ENCODE data around the gene PFKFB2. TPM values are rescaled to one million over a fixed set of nuclear protein-coding genes. Genes with fewer than 3 reads are reported as not detected.

Gene PFKFB2
- total and polyA plus RNA-seq, 2 of the 8 experiments (the other 6 are each of a cell fraction or from before 2014, with no cell fraction given): 6.7 to 19.1 TPM

- Histone ChIP-seq H2AK5ac (ENCODE audit: low read depth, low read length) (no peak overlapping the region), H3K4me2 (ENCODE audit: insufficient read depth in 1 of 2, low read depth in 2 of 2, low read length in 2 of 2) (no peak overlapping the region), H2AFZ (ENCODE audit: low read length) (no peak overlapping the region), H3K56ac (replicated peaks; ENCODE audit: insufficient read length, low read depth, low read length) (no peak overlapping the region), H2BK5ac (ENCODE audit: low read depth, low read length) (no peak overlapping the region), H3K27ac (ENCODE audit: low read depth, low read length) (no peak overlapping the region), H4K20me1 (replicated peaks in 1 of 2; ENCODE audit: control insufficient read depth in 1 of 2, insufficient read depth in 2 of 2, low read length in 2 of 2) (no peaks in the 10 kb centered on the region), H3K79me1 (ENCODE audit: low read depth, low read length) (0 out of 2 replicates have a peak, but pooled peaks cover 2% of the 10 kb centered on the region), H2BK120ac (replicated peaks; ENCODE audit: low read depth, low read length) (no peak overlapping the region), H3K4ac (replicated peaks; ENCODE audit: insufficient read length, low read depth, low read length) (no peak overlapping the region), H3K23ac (ENCODE audit: insufficient read length) (no peak overlapping the region), H4K91ac (replicated peaks; ENCODE audit: insufficient read length, low read length) (no peak overlapping the region), H3K9me3 (ENCODE audit: insufficient read depth in 2 of 2, low read depth in 1 of 2, low read length in 1 of 2) (no peaks in the 10 kb centered on the region), H2BK15ac (ENCODE audit: low read length) (no peak overlapping the region), H4K5ac (ENCODE audit: insufficient read length, low read depth, low read length) (no peak overlapping the region), H2BK20ac (ENCODE audit: low read length) (no peak overlapping the region), H3K36me3 (ENCODE audit: control insufficient read depth in 2 of 4, insufficient read depth in 4 of 4, low read length in 3 of 4) (peaks cover 0 to 7% (median 4%) of the 10 kb centered on the region in 4 experiments; a peak in 5 of 8 replicates), H3K4me3 (ENCODE audit: extremely low read depth in 1 of 4, insufficient read depth in 2 of 4, low read depth in 3 of 4, low read length in 4 of 4) (no peak overlapping the region), H3K79me2 (ENCODE audit: control insufficient read depth in 1 of 2, insufficient read depth in 2 of 2, low read length in 2 of 2) (no peaks in the 10 kb centered on the region), H3K9ac (replicated peaks in 1 of 4; ENCODE audit: extremely low read depth in 1 of 4, low read depth in 3 of 4, low read length in 3 of 4) (no peak overlapping the region), H3K4me1 (replicated peaks in 1 of 4; ENCODE audit: control insufficient read depth in 3 of 4, insufficient read depth in 4 of 4, low read length in 3 of 4) (no peaks in the 10 kb centered on the region), H3K18ac (ENCODE audit: extremely low read depth, low read length) (no peak overlapping the region), H3K27me3 (replicated peaks in 1 of 4; ENCODE audit: control insufficient read depth in 3 of 4, extremely low read depth in 1 of 4, insufficient read depth in 3 of 4, low read length in 3 of 4) (no peaks in the 10 kb centered on the region), H3K14ac (ENCODE audit: insufficient read length) (no peak overlapping the region), H4K8ac (ENCODE audit: extremely low read depth, insufficient read depth, low read length) (no peak overlapping the region), H3K23me2 (ENCODE audit: low read depth, low read length) (no peaks in the 10 kb centered on the region), H2BK12ac (ENCODE audit: low read depth, low read length) (no peak overlapping the region)
- ChIA-PET CTCF (ENCODE audit: partially characterized antibody) (interaction anchor here (0.6 to 1.7 kb wide), 11 partner anchors 8 to 416 kb away, joined by 3 to 11 read pairs (median 3); partner anchors contain the start of gene PFKFB2), POLR2A (ENCODE audit: partially characterized antibody) (no interaction called here)
- DNase-seq (ENCODE audit: low read depth in 1 of 2, low spot score in 2 of 2) (no peak), FAIRE-seq (no peak)
- 72% methylated on average over 5 of the region's 5 CpGs; no CpG with 5 or more reads in 1 of the 2 experiments for WGBS, 2 experiments (ENCODE audit: extremely low coverage in 1 of 2, insufficient coverage in 1 of 2, insufficient read length in 1 of 2, insufficient replicate concordance in 2 of 2, low coverage in 1 of 2, low lambda C conversion rate in 2 of 2, missing lambda C conversion rate in 1 of 2)
- TF ChIP-seq KDM4A (IDR thresholded peaks at IDR 0.05; ENCODE audit: low read depth, low read length, severe bottlenecking) (no peak), EZH2 (IDR thresholded peaks at IDR 0.05; ENCODE audit: low read depth, low read length, severe bottlenecking) (no peak), ATF2 (IDR thresholded peaks at IDR 0.05; ENCODE audit: low read length) (no peak), POLR2AphosphoS5 (IDR thresholded peaks at IDR 0.05; ENCODE audit: low read depth, low read length) (no peak), PHF8 (conservative IDR thresholded peaks at IDR 0.05; ENCODE audit: low read depth, low read length) (no peak), BCL11A (IDR thresholded peaks at IDR 0.05; ENCODE audit: low read depth in 2 of 2, low read length in 2 of 2) (no peak), EGR1 (IDR thresholded peaks at IDR 0.05; ENCODE audit: borderline replicate concordance, low read depth, low read length) (no peak), SIX5 (IDR thresholded peaks at IDR 0.05; ENCODE audit: low read depth, low read length) (no peak), CHD1 (IDR thresholded peaks at IDR 0.05; ENCODE audit: low read depth, low read length) (no peak), BACH1 (IDR thresholded peaks at IDR 0.05; ENCODE audit: low read length) (no peak)
- TF ChIP-seq, protein P1, sequence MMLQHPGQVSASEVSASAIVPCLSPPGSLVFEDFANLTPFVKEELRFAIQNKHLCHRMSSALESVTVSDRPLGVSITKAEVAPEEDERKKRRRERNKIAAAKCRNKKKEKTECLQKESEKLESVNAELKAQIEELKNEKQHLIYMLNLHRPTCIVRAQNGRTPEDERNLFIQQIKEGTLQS (IDR thresholded peaks at IDR 0.05; ENCODE audit: insufficient read depth, low read depth, low read length): no peak
Measured at GRCh38 chr1:207076181-207076955, 23.3 kb downstream of the PFKFB2 start.

All from H1 (cell line).